ENCODE data around the gene DACH1. TPM values are rescaled to one million over a fixed set of nuclear protein-coding genes. Genes with fewer than 3 reads are reported as not detected.

Gene DACH1
- total RNA-seq, 1 experiment from 2014 or later = 0.14 TPM

DNA sequence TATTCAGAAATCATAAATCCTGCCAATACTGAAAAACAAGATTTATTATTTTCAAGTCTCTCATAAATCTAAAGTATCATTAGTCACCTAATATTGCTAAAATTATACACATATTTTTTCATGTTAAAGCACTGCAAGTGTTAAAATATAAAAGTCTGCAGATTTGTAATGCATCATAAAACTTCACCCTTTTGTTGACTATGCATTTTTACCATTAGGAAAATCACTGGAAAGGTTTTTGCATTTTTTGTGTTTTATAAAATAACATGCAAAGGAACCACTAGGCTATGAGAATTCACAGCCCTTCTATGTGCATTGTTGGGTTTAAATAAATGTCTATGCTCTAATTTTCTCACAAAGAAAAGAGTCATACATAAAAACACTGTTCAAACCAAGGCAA, 407.3 kb downstream of the DACH1 start:
- no peaks in the 10 kb centered on the region for H3K27me3 Mint-ChIP-seq (ENCODE audit: unreplicated experiment)
- no peak overlapping the region for H3K4me3 Mint-ChIP-seq (ENCODE audit: low read depth, unreplicated experiment)
- CTCF ChIA-PET = no interaction called here
- no peak overlapping the region for H3K27ac Mint-ChIP-seq (ENCODE audit: unreplicated experiment)
- intact Hi-C loops (cut with micrococcal nuclease; ENCODE audit: unreplicated experiment) = no loop called here
- DNase-seq = no peak
- H3K36me3 Mint-ChIP-seq (ENCODE audit: insufficient read depth, unreplicated experiment) = no peaks in the 10 kb centered on the region
- TF ChIP-seq, protein P1, sequence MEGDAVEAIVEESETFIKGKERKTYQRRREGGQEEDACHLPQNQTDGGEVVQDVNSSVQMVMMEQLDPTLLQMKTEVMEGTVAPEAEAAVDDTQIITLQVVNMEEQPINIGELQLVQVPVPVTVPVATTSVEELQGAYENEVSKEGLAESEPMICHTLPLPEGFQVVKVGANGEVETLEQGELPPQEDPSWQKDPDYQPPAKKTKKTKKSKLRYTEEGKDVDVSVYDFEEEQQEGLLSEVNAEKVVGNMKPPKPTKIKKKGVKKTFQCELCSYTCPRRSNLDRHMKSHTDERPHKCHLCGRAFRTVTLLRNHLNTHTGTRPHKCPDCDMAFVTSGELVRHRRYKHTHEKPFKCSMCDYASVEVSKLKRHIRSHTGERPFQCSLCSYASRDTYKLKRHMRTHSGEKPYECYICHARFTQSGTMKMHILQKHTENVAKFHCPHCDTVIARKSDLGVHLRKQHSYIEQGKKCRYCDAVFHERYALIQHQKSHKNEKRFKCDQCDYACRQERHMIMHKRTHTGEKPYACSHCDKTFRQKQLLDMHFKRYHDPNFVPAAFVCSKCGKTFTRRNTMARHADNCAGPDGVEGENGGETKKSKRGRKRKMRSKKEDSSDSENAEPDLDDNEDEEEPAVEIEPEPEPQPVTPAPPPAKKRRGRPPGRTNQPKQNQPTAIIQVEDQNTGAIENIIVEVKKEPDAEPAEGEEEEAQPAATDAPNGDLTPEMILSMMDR (IDR thresholded peaks at IDR 0.05; ENCODE audit: unreplicated experiment) = no peak
- no TSS peak for BruUV-seq (replicated peaks)
- H3K4me1 Mint-ChIP-seq (ENCODE audit: low read depth, unreplicated experiment) = no peaks in the 10 kb centered on the region
- no peaks in the 10 kb centered on the region for H3K9me3 Mint-ChIP-seq (ENCODE audit: low read depth, unreplicated experiment)

GRCh38 chr13:71457645-71458044, 409.4 kb downstream of the DACH1 start:
- intact Hi-C loops (cut with micrococcal nuclease; ENCODE audit: unreplicated experiment) = no loop called here
- no TSS peak for BruUV-seq (replicated peaks)
- Mint-ChIP-seq H3K9me3 (ENCODE audit: low read depth, unreplicated experiment) (no peaks in the 10 kb centered on the region), H3K27me3 (ENCODE audit: unreplicated experiment) (no peaks in the 10 kb centered on the region), H3K4me3 (ENCODE audit: low read depth, unreplicated experiment) (no peak overlapping the region), H3K36me3 (ENCODE audit: insufficient read depth, unreplicated experiment) (no peaks in the 10 kb centered on the region), H3K27ac (ENCODE audit: unreplicated experiment) (no peak overlapping the region), H3K4me1 (ENCODE audit: low read depth, unreplicated experiment) (no peaks in the 10 kb centered on the region)
- CTCF ChIA-PET = no interaction called here
- TF ChIP-seq, protein P1 (IDR thresholded peaks at IDR 0.05; ENCODE audit: unreplicated experiment) = no peak
- DNase-seq = no peak

DNA sequence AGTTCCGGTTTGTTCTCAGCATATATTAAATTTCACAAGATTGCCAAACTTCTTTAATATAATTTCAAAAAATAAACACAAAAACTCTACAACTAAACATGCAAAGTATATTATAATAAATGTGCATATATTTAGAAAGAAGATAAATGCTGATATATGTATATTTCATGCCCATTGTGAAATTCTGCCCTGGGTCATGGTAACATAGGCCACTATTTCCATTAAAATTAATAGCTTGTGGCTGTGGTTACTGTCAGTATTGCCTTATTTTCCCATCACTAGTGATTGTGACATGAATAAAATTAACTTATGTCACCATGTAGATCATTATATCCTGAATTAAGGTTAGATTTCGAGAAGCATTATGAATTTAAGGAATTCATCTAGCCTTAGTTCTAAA, 410.9 kb downstream of the DACH1 start:
- intact Hi-C loops (cut with micrococcal nuclease; ENCODE audit: unreplicated experiment) = no loop called here
- Mint-ChIP-seq H3K27ac (ENCODE audit: unreplicated experiment) (no peak overlapping the region), H3K4me3 (ENCODE audit: low read depth, unreplicated experiment) (no peak overlapping the region), H3K27me3 (ENCODE audit: unreplicated experiment) (no peaks in the 10 kb centered on the region), H3K4me1 (ENCODE audit: low read depth, unreplicated experiment) (no peaks in the 10 kb centered on the region), H3K36me3 (ENCODE audit: insufficient read depth, unreplicated experiment) (no peaks in the 10 kb centered on the region), H3K9me3 (ENCODE audit: low read depth, unreplicated experiment) (no peaks in the 10 kb centered on the region)
- TF ChIP-seq, protein P1 (IDR thresholded peaks at IDR 0.05; ENCODE audit: unreplicated experiment) = no peak
- BruUV-seq (replicated peaks) = no TSS peak
- CTCF ChIA-PET = no interaction called here
- DNase-seq = no peak

GRCh38 chr13:71454509-71454908, 412.5 kb downstream of the DACH1 start:
- Mint-ChIP-seq H3K9me3 (ENCODE audit: low read depth, unreplicated experiment) (no peaks in the 10 kb centered on the region), H3K27me3 (ENCODE audit: unreplicated experiment) (no peaks in the 10 kb centered on the region), H3K4me1 (ENCODE audit: low read depth, unreplicated experiment) (no peaks in the 10 kb centered on the region), H3K4me3 (ENCODE audit: low read depth, unreplicated experiment) (no peak overlapping the region), H3K36me3 (ENCODE audit: insufficient read depth, unreplicated experiment) (no peaks in the 10 kb centered on the region), H3K27ac (ENCODE audit: unreplicated experiment) (no peak overlapping the region)
- CTCF ChIA-PET = no interaction called here
- TF ChIP-seq, protein P1 (IDR thresholded peaks at IDR 0.05; ENCODE audit: unreplicated experiment) = no peak
- DNase-seq = no peak
- intact Hi-C loops (cut with micrococcal nuclease; ENCODE audit: unreplicated experiment) = no loop called here
- BruUV-seq (replicated peaks) = no TSS peak

Measured in Calu3 (cell line).